Measurements from ENCODE around the gene SYT13.

DNA sequence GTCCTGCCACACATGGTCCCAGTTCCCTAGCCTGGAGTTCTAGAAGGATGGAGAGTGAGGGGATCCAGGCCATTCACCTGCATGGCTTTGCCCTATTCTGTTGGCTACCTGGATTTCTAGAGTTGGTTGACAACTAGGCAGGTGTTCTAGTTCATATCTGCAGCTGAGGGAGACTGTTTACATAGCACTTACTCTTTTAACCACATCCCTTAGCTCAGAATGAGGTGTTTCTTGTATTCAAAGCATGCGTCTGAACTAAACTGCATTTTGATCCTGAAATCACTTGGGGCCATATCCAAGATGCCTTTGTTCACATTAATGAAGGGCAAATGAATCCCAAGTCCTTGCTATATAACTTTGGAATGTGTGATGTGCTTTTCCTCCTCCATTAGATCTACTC lies 60.9 kb downstream of the SYT13 start:
- TF ChIP-seq, protein P1, sequence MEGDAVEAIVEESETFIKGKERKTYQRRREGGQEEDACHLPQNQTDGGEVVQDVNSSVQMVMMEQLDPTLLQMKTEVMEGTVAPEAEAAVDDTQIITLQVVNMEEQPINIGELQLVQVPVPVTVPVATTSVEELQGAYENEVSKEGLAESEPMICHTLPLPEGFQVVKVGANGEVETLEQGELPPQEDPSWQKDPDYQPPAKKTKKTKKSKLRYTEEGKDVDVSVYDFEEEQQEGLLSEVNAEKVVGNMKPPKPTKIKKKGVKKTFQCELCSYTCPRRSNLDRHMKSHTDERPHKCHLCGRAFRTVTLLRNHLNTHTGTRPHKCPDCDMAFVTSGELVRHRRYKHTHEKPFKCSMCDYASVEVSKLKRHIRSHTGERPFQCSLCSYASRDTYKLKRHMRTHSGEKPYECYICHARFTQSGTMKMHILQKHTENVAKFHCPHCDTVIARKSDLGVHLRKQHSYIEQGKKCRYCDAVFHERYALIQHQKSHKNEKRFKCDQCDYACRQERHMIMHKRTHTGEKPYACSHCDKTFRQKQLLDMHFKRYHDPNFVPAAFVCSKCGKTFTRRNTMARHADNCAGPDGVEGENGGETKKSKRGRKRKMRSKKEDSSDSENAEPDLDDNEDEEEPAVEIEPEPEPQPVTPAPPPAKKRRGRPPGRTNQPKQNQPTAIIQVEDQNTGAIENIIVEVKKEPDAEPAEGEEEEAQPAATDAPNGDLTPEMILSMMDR (IDR thresholded peaks at IDR 0.05) = no peak
- no peak for TF ChIP-seq POLR2A (IDR thresholded peaks at IDR 0.05)
